Endometrial microvascular endothelial cells (primary cell): ENCODE measurements around the gene OSBP2. TPM values are rescaled to one million over a fixed set of nuclear protein-coding genes. Genes with fewer than 3 reads are reported as not detected.

Source experiments
- in situ Hi-C: cut with HindIII; loops from 2 replicates; pipeline ENCODE4 v1.10.0; 2017; ENCODE audit warnings: low sequenced_read_pairs, low pct_unique_long_range_greater_than_20kb; ENCODE audit errors: inconsistent ontology term
- total RNA-seq: library from RNA; depleted of rRNA; stranded (reverse); fragments of >200 nt; gene quantifications from one replicate; pipeline ENCODE4 v1.2.3, GENCODE V29; 2015; ENCODE audit errors: inconsistent ontology term

Gene OSBP2
- total RNA-seq, 1 donor from 2014 or later: 4.9 TPM

- in situ Hi-C loops: no loop called here
Measured at GRCh38 chr22:30823015-30823370, 128.3 kb downstream of the OSBP2 start.

- in situ Hi-C loops: no loop called here
Measured at GRCh38 chr22:30824096-30824495, 129.4 kb downstream of the OSBP2 start.

- in situ Hi-C loops: no loop called here
Measured at GRCh38 chr22:30824711-30825110, 130.0 kb downstream of the OSBP2 start.

- in situ Hi-C loops: no loop called here
Measured at GRCh38 chr22:30825711-30826505, 131.2 kb downstream of the OSBP2 start.

GRCh38 chr22:30826670-30827355 lies 132.1 kb downstream of the OSBP2 start:
- in situ Hi-C loops: no loop called here

GRCh38 chr22:30827646-30828045 lies 133.0 kb downstream of the OSBP2 start:
- in situ Hi-C loops: no loop called here

- in situ Hi-C loops: no loop called here
Measured at GRCh38 chr22:30828187-30829155, 133.8 kb downstream of the OSBP2 start.

GRCh38 chr22:30829901-30830550 lies 135.4 kb downstream of the OSBP2 start:
- in situ Hi-C loops: no loop called here

GRCh38 chr22:30830907-30831306 lies 136.2 kb downstream of the OSBP2 start:
- in situ Hi-C loops: no loop called here

- in situ Hi-C loops: no loop called here
Measured at GRCh38 chr22:30832407-30832987, 137.8 kb downstream of the OSBP2 start.

- in situ Hi-C loops: no loop called here
Measured at GRCh38 chr22:30833322-30833721, 138.6 kb downstream of the OSBP2 start.

GRCh38 chr22:30837531-30837930 lies 142.9 kb downstream of the OSBP2 start:
- in situ Hi-C loops: no loop called here

GRCh38 chr22:30838111-30838510 lies 143.4 kb downstream of the OSBP2 start:
- in situ Hi-C loops: no loop called here

GRCh38 chr22:30841273-30841672 lies 146.6 kb downstream of the OSBP2 start:
- in situ Hi-C loops: no loop called here

- in situ Hi-C loops: no loop called here
Measured at GRCh38 chr22:30843245-30843644, 148.6 kb downstream of the OSBP2 start.

- in situ Hi-C loops: no loop called here
Measured at GRCh38 chr22:30847583-30847982, 152.9 kb downstream of the OSBP2 start.

- in situ Hi-C loops: no loop called here
Measured at GRCh38 chr22:30855266-30855665, 160.6 kb downstream of the OSBP2 start.

- in situ Hi-C loops: no loop called here
Measured at GRCh38 chr22:30855677-30856518, 161.2 kb downstream of the OSBP2 start.
